Measurements from ENCODE around the gene RIPPLY1.
"Not testable (repeated sequence)": the region's sequence is repeated elsewhere in the genome, so short reads cannot be mapped to it uniquely, and the experiment has no call there.

RIPPLY1 gene

GRCh38 chrX:106899841-106900240 lies 3.3 kb downstream of the RIPPLY1 start:
- no peaks in the 10 kb centered on the region for H3K27me3 Mint-ChIP-seq
- no peak overlapping the region for H3K4me3 Mint-ChIP-seq
- H3K9me3 Mint-ChIP-seq = no peaks in the 10 kb centered on the region
- DNase-seq (no peak), ATAC-seq (no peak)
- no peaks in the 10 kb centered on the region for H3K36me3 Mint-ChIP-seq (ENCODE audit: low read depth)
- H3K27ac Mint-ChIP-seq = no peak overlapping the region
- H3K4me1 Mint-ChIP-seq = no peaks in the 10 kb centered on the region

- H3K4me1 Mint-ChIP-seq = no peaks in the 10 kb centered on the region
- no peaks in the 10 kb centered on the region for H3K36me3 Mint-ChIP-seq (ENCODE audit: low read depth)
- no peaks in the 10 kb centered on the region for H3K9me3 Mint-ChIP-seq
- ATAC-seq = no peak
- H3K27ac Mint-ChIP-seq = no peak overlapping the region
- no peaks in the 10 kb centered on the region for H3K27me3 Mint-ChIP-seq
- no peak overlapping the region for H3K4me3 Mint-ChIP-seq
- no peak for DNase-seq
Observed at GRCh38 chrX:106899276-106899675, 3.9 kb downstream of the RIPPLY1 start.

- H3K9me3 Mint-ChIP-seq = no peaks in the 10 kb centered on the region
- H3K4me1 Mint-ChIP-seq = no peaks in the 10 kb centered on the region
- DNase-seq (no peak), ATAC-seq (peak; percentile 69)
- H3K27me3 Mint-ChIP-seq = no peaks in the 10 kb centered on the region
- H3K4me3 Mint-ChIP-seq = no peak overlapping the region
- no peak overlapping the region for H3K27ac Mint-ChIP-seq
- no peaks in the 10 kb centered on the region for H3K36me3 Mint-ChIP-seq (ENCODE audit: low read depth)
Observed at GRCh38 chrX:106898462-106898861, 4.7 kb downstream of the RIPPLY1 start.

GRCh38 chrX:106897259-106897658 lies 5.9 kb downstream of the RIPPLY1 start:
- Mint-ChIP-seq H3K36me3 (ENCODE audit: low read depth) (no peaks in the 10 kb centered on the region), H3K4me1 (no peaks in the 10 kb centered on the region)

GRCh38 chrX:106894978-106895452 lies 8.1 kb downstream of the RIPPLY1 start:
- H3K9me3 Mint-ChIP-seq = no peaks in the 10 kb centered on the region
- ATAC-seq (no peak), DNase-seq (no peak)
- H3K36me3 Mint-ChIP-seq (ENCODE audit: low read depth) = no peaks in the 10 kb centered on the region
- no peak overlapping the region for H3K27ac Mint-ChIP-seq
- no peaks in the 10 kb centered on the region for H3K27me3 Mint-ChIP-seq
- no peaks in the 10 kb centered on the region for H3K4me1 Mint-ChIP-seq
- H3K4me3 Mint-ChIP-seq = no peak overlapping the region

More at GRCh38 chrX:106897259-106897658, 5.9 kb downstream of the RIPPLY1 start:
- H3K4me3 Mint-ChIP-seq = no peak overlapping the region
- H3K9me3 Mint-ChIP-seq = no peaks in the 10 kb centered on the region
- ATAC-seq (no peak), DNase-seq (no peak)
- H3K27ac Mint-ChIP-seq = no peak overlapping the region
- H3K27me3 Mint-ChIP-seq = no peaks in the 10 kb centered on the region

- Mint-ChIP-seq H3K4me3 (no peak overlapping the region), H3K36me3 (ENCODE audit: low read depth) (no peaks in the 10 kb centered on the region), H3K9me3 (no peaks in the 10 kb centered on the region), H3K27ac (no peak overlapping the region), H3K27me3 (no peaks in the 10 kb centered on the region), H3K4me1 (no peaks in the 10 kb centered on the region)
- DNase-seq (peak; percentile 36), ATAC-seq (peak; percentile 75)
Observed at GRCh38 chrX:106894392-106894909, 8.7 kb downstream of the RIPPLY1 start.

GRCh38 chrX:106891762-106892460 lies 11.2 kb downstream of the RIPPLY1 start:
- no peaks in the 10 kb centered on the region for H3K4me1 Mint-ChIP-seq
- H3K4me3 Mint-ChIP-seq = no peak overlapping the region
- no peaks in the 10 kb centered on the region for H3K9me3 Mint-ChIP-seq
- H3K36me3 Mint-ChIP-seq (ENCODE audit: low read depth) = no peaks in the 10 kb centered on the region
- no peak for DNase-seq
- peaks cover 4% of the 10 kb centered on the region for H3K27me3 Mint-ChIP-seq
- ATAC-seq = no peak
- H3K27ac Mint-ChIP-seq = no peak overlapping the region

GRCh38 chrX:106889468-106889867 lies 13.7 kb downstream of the RIPPLY1 start:
- Mint-ChIP-seq H3K4me3 (no peak overlapping the region), H3K4me1 (no peaks in the 10 kb centered on the region), H3K36me3 (ENCODE audit: low read depth) (no peaks in the 10 kb centered on the region), H3K27ac (no peak overlapping the region), H3K27me3 (peaks cover 4% of the 10 kb centered on the region), H3K9me3 (no peaks in the 10 kb centered on the region)
- no peak for ATAC-seq
- DNase-seq = no peak

GRCh38 chrX:106875151-106875550 lies 28.0 kb downstream of the RIPPLY1 start:
- Mint-ChIP-seq H3K27me3 (peaks cover 5% of the 10 kb centered on the region), H3K27ac (no peak overlapping the region), H3K4me1 (no peaks in the 10 kb centered on the region), H3K4me3 (no peak overlapping the region), H3K9me3 (no peaks in the 10 kb centered on the region), H3K36me3 (ENCODE audit: low read depth) (peaks cover 3% of the 10 kb centered on the region)
- ATAC-seq = no peak
- DNase-seq = no peak

GRCh38 chrX:106874075-106874474 lies 29.1 kb downstream of the RIPPLY1 start:
- DNase-seq = no peak

GRCh38 chrX:106872796-106873195 lies 30.3 kb downstream of the RIPPLY1 start:
- not testable (repeated sequence) for H3K27ac Mint-ChIP-seq; H3K4me3 Mint-ChIP-seq; ATAC-seq; H3K27me3 Mint-ChIP-seq; H3K36me3 Mint-ChIP-seq (ENCODE audit: low read depth); H3K9me3 Mint-ChIP-seq; H3K4me1 Mint-ChIP-seq; DNase-seq

More at GRCh38 chrX:106874075-106874474, 29.1 kb downstream of the RIPPLY1 start:
- Mint-ChIP-seq H3K36me3 (ENCODE audit: low read depth) (no peaks in the 10 kb centered on the region), H3K9me3 (no peaks in the 10 kb centered on the region), H3K4me3 (no peak overlapping the region), H3K4me1 (no peaks in the 10 kb centered on the region), H3K27me3 (peaks cover 5% of the 10 kb centered on the region), H3K27ac (no peak overlapping the region)
- no peak for ATAC-seq

- no peak for ATAC-seq
- no peaks in the 10 kb centered on the region for H3K9me3 Mint-ChIP-seq
Observed at GRCh38 chrX:106863697-106864096, 39.4 kb downstream of the RIPPLY1 start.

GRCh38 chrX:106862972-106863688 lies 40.0 kb downstream of the RIPPLY1 start:
- Mint-ChIP-seq H3K27me3 (no peaks in the 10 kb centered on the region), H3K4me1 (no peaks in the 10 kb centered on the region), H3K4me3 (no peak overlapping the region), H3K27ac (no peak overlapping the region), H3K9me3 (no peaks in the 10 kb centered on the region), H3K36me3 (ENCODE audit: low read depth) (no peaks in the 10 kb centered on the region)
- DNase-seq (peak; percentile 4), ATAC-seq (no peak)

More at GRCh38 chrX:106863697-106864096, 39.4 kb downstream of the RIPPLY1 start:
- Mint-ChIP-seq H3K4me1 (no peaks in the 10 kb centered on the region), H3K27me3 (no peaks in the 10 kb centered on the region), H3K27ac (no peak overlapping the region), H3K4me3 (no peak overlapping the region), H3K36me3 (ENCODE audit: low read depth) (no peaks in the 10 kb centered on the region)
- no peak for DNase-seq

All from activated naive CD8-positive, alpha-beta T cell treated with anti-CD3 and anti-CD28 coated beads, Interleukin-2, amount 50 U/mL, for 24 hours (primary cell).